HEK293 (cell line): Measurements from ENCODE around the gene TRIM44.

Source experiments
- GLI4 ChIP-seq: fragments of 450-650 bp; formaldehyde crosslinking; IDR thresholded peaks from 2 replicates; pipeline ENCODE4 v1.5.1; 2016; ENCODE audit warnings: missing biosample characterization, missing genetic modification characterization
- KLF9 ChIP-seq: fragments of 450-650 bp; formaldehyde crosslinking; IDR thresholded peaks from 2 replicates; pipeline ENCODE4 v1.5.1; 2016; ENCODE audit warnings: missing biosample characterization, missing genetic modification characterization, low read depth
- RBAK ChIP-seq: fragments of 450-650 bp; formaldehyde crosslinking; IDR thresholded peaks from 2 replicates; pipeline ENCODE4 v1.5.1; 2016; ENCODE audit warnings: missing biosample characterization, missing genetic modification characterization
- REPIN1 ChIP-seq: fragments of 450-650 bp; formaldehyde crosslinking; IDR thresholded peaks from 2 replicates; pipeline ENCODE4 v1.5.1; 2017; ENCODE audit warnings: missing biosample characterization, missing genetic modification characterization, low read depth
- SCRT1 ChIP-seq: fragments of 450-650 bp; formaldehyde crosslinking; IDR thresholded peaks from 2 replicates; pipeline ENCODE4 v1.5.1; 2016; ENCODE audit warnings: missing biosample characterization, missing genetic modification characterization, borderline replicate concordance
- TRIM28 ChIP-seq: IDR thresholded peaks from 2 replicates; pipeline ENCODE4 v1.6.1; 2011; ENCODE audit warnings: low read length, control low read depth, borderline replicate concordance
- ZFP69B ChIP-seq: fragments of 450-650 bp; formaldehyde crosslinking; IDR thresholded peaks from 2 replicates; pipeline ENCODE4 v1.5.1; 2016; ENCODE audit warnings: missing biosample characterization, missing genetic modification characterization
- ZNF10 ChIP-seq: fragments of 450-650 bp; formaldehyde crosslinking; IDR thresholded peaks from 2 replicates; pipeline ENCODE4 v1.5.1; 2017; ENCODE audit warnings: missing biosample characterization, missing genetic modification characterization
- ZNF175 ChIP-seq: fragments of 450-650 bp; formaldehyde crosslinking; IDR thresholded peaks from 2 replicates; pipeline ENCODE4 v1.5.1; 2016; ENCODE audit warnings: missing biosample characterization, missing genetic modification characterization
- ZNF221 ChIP-seq: fragments of 450-650 bp; formaldehyde crosslinking; IDR thresholded peaks from 2 replicates; pipeline ENCODE4 v1.5.1; 2017; ENCODE audit warnings: missing biosample characterization, missing genetic modification characterization, borderline replicate concordance
- ZNF24 ChIP-seq: fragments of 450-650 bp; formaldehyde crosslinking; IDR thresholded peaks from 2 replicates; pipeline ENCODE4 v1.5.1; 2016; ENCODE audit warnings: missing biosample characterization, missing genetic modification characterization
- ZNF302 ChIP-seq: fragments of 450-650 bp; formaldehyde crosslinking; IDR thresholded peaks from 2 replicates; pipeline ENCODE4 v1.5.1; 2016; ENCODE audit warnings: missing biosample characterization, missing genetic modification characterization, low read depth
- ZNF350 ChIP-seq: fragments of 450-650 bp; formaldehyde crosslinking; IDR thresholded peaks from 2 replicates; pipeline ENCODE4 v1.5.0; 2017; ENCODE audit warnings: missing biosample characterization, mild to moderate bottlenecking, missing genetic modification characterization
- ZNF366 ChIP-seq: fragments of 450-650 bp; formaldehyde crosslinking; conservative IDR thresholded peaks from 2 replicates; pipeline ENCODE4 v1.5.1; 2016; ENCODE audit warnings: missing biosample characterization, missing genetic modification characterization
- ZNF473 ChIP-seq: fragments of 450-650 bp; formaldehyde crosslinking; IDR thresholded peaks from 2 replicates; pipeline ENCODE4 v1.5.1; 2017; ENCODE audit warnings: missing biosample characterization, missing genetic modification characterization
- ZNF530 ChIP-seq: fragments of 450-650 bp; formaldehyde crosslinking; IDR thresholded peaks from 2 replicates; pipeline ENCODE4 v1.5.1; 2016; ENCODE audit warnings: low read depth, missing biosample characterization, missing genetic modification characterization
- ZNF549 ChIP-seq: fragments of 450-650 bp; IDR thresholded peaks from 2 replicates; pipeline ENCODE4 v1.5.1; 2018; ENCODE audit warnings: missing biosample characterization, missing genetic modification characterization, mild to moderate bottlenecking, inconsistent platforms, moderate library complexity
- ZNF560 ChIP-seq: fragments of 450-650 bp; formaldehyde crosslinking; IDR thresholded peaks from 2 replicates; pipeline ENCODE4 v1.5.1; 2017; ENCODE audit warnings: missing biosample characterization, missing genetic modification characterization, borderline replicate concordance
- ZNF707 ChIP-seq: fragments of 450-650 bp; formaldehyde crosslinking; IDR thresholded peaks from 2 replicates; pipeline ENCODE4 v1.5.1; 2016; ENCODE audit warnings: missing biosample characterization, missing genetic modification characterization
- ZNF837 ChIP-seq: fragments of 450-650 bp; formaldehyde crosslinking; IDR thresholded peaks from 2 replicates; pipeline ENCODE4 v1.5.1; 2016; ENCODE audit warnings: missing biosample characterization, missing genetic modification characterization
- ZSCAN16 ChIP-seq: fragments of 450-650 bp; formaldehyde crosslinking; IDR thresholded peaks from 2 replicates; pipeline ENCODE4 v1.5.1; 2016; ENCODE audit warnings: missing biosample characterization, missing genetic modification characterization
- TF ChIP-seq, protein P1 (sequence below): fragments of 450-650 bp; formaldehyde crosslinking; IDR thresholded peaks from 2 replicates; pipeline ENCODE4; 2016; ENCODE audit warnings: missing biosample characterization, missing genetic modification characterization
- TF ChIP-seq, protein P2 (sequence below): fragments of 450-650 bp; formaldehyde crosslinking; IDR thresholded peaks from 2 replicates; pipeline ENCODE4 v1.5.1; 2016; ENCODE audit warnings: missing biosample characterization, missing genetic modification characterization
- TF ChIP-seq, protein P3 (sequence below): fragments of 450-650 bp; formaldehyde crosslinking; conservative IDR thresholded peaks from 2 replicates; pipeline ENCODE4 v1.5.1; 2016; ENCODE audit warnings: low read depth, missing biosample characterization, missing genetic modification characterization
- TF ChIP-seq, protein P4 (sequence below): fragments of 450-650 bp; formaldehyde crosslinking; IDR thresholded peaks from 2 replicates; pipeline ENCODE4 v1.5.1; 2016; ENCODE audit warnings: missing biosample characterization, missing genetic modification characterization
- TF ChIP-seq, protein P5 (sequence below): fragments of 450-650 bp; formaldehyde crosslinking; IDR thresholded peaks from 2 replicates; pipeline ENCODE4 v1.5.1; 2017; ENCODE audit warnings: missing biosample characterization, missing genetic modification characterization
- TF ChIP-seq, protein P6 (sequence below): fragments of 450-650 bp; formaldehyde crosslinking; optimal IDR thresholded peaks from 2 replicates; pipeline ENCODE3; 2016; ENCODE audit warnings: missing biosample characterization, mild to moderate bottlenecking, missing genetic modification characterization
- TF ChIP-seq, protein P7 (sequence below): sonication (generic); formaldehyde crosslinking; IDR thresholded peaks from 2 replicates; pipeline ENCODE4 v1.8.1; 2022; ENCODE audit warnings: mild to moderate bottlenecking, moderate library complexity, missing genetic modification reagents

Gene TRIM44

DNA sequence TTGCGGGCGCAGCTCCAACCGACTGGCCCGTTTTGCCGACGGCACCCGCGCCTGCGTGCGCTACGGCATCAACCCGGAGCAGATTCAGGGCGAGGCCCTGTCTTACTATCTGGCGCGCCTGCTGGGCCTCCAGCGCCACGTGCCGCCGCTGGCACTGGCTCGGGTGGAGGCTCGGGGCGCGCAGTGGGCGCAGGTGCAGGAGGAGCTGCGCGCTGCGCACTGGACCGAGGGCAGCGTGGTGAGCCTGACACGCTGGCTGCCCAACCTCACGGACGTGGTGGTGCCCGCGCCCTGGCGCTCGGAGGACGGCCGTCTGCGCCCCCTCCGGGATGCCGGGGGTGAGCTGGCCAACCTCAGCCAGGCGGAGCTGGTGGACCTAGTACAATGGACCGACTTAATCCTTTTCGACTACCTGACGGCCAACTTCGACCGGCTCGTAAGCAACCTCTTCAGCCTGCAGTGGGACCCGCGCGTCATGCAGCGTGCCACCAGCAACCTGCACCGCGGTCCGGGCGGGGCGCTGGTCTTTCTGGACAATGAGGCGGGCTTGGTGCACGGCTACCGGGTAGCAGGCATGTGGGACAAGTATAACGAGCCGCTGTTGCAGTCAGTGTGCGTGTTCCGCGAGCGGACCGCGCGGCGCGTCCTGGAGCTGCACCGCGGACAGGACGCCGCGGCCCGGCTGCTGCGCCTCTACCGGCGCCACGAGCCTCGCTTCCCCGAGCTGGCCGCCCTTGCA lies 43.3 kb upstream of the TRIM44 start (continued):
- TF ChIP-seq, protein P1, sequence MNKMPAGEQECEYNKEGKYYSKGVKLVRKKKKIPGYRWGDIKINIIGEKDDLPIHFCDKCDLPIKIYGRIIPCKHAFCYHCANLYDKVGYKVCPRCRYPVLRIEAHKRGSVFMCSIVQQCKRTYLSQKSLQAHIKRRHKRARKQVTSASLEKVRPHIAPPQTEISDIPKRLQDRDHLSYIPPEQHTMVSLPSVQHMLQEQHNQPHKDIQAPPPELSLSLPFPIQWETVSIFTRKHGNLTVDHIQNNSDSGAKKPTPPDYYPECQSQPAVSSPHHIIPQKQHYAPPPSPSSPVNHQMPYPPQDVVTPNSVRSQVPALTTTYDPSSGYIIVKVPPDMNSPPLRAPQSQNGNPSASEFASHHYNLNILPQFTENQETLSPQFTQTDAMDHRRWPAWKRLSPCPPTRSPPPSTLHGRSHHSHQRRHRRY, result no peak
- no peak for TF ChIP-seq ZNF10 (tag by site-specific recombination)
- no peak for TF ChIP-seq REPIN1
- TF ChIP-seq GLI4 (tag by site-specific recombination), result no peak
- no peak for TF ChIP-seq SCRT1 (tag by site-specific recombination)
- no peak for TF ChIP-seq ZNF175 (tag by site-specific recombination)
- no peak for TF ChIP-seq ZNF366 (tag by site-specific recombination)
- TF ChIP-seq KLF9 (tag by site-specific recombination), result no peak
- TF ChIP-seq TRIM28, result no peak
- TF ChIP-seq ZNF302 (tag by site-specific recombination), result no peak
- TF ChIP-seq, protein P2, sequence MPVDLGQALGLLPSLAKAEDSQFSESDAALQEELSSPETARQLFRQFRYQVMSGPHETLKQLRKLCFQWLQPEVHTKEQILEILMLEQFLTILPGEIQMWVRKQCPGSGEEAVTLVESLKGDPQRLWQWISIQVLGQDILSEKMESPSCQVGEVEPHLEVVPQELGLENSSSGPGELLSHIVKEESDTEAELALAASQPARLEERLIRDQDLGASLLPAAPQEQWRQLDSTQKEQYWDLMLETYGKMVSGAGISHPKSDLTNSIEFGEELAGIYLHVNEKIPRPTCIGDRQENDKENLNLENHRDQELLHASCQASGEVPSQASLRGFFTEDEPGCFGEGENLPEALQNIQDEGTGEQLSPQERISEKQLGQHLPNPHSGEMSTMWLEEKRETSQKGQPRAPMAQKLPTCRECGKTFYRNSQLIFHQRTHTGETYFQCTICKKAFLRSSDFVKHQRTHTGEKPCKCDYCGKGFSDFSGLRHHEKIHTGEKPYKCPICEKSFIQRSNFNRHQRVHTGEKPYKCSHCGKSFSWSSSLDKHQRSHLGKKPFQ (tag by site-specific recombination), result no peak
- TF ChIP-seq ZNF221, result no peak
- TF ChIP-seq ZNF350 (tag by site-specific recombination), result no peak
- TF ChIP-seq, protein P3, sequence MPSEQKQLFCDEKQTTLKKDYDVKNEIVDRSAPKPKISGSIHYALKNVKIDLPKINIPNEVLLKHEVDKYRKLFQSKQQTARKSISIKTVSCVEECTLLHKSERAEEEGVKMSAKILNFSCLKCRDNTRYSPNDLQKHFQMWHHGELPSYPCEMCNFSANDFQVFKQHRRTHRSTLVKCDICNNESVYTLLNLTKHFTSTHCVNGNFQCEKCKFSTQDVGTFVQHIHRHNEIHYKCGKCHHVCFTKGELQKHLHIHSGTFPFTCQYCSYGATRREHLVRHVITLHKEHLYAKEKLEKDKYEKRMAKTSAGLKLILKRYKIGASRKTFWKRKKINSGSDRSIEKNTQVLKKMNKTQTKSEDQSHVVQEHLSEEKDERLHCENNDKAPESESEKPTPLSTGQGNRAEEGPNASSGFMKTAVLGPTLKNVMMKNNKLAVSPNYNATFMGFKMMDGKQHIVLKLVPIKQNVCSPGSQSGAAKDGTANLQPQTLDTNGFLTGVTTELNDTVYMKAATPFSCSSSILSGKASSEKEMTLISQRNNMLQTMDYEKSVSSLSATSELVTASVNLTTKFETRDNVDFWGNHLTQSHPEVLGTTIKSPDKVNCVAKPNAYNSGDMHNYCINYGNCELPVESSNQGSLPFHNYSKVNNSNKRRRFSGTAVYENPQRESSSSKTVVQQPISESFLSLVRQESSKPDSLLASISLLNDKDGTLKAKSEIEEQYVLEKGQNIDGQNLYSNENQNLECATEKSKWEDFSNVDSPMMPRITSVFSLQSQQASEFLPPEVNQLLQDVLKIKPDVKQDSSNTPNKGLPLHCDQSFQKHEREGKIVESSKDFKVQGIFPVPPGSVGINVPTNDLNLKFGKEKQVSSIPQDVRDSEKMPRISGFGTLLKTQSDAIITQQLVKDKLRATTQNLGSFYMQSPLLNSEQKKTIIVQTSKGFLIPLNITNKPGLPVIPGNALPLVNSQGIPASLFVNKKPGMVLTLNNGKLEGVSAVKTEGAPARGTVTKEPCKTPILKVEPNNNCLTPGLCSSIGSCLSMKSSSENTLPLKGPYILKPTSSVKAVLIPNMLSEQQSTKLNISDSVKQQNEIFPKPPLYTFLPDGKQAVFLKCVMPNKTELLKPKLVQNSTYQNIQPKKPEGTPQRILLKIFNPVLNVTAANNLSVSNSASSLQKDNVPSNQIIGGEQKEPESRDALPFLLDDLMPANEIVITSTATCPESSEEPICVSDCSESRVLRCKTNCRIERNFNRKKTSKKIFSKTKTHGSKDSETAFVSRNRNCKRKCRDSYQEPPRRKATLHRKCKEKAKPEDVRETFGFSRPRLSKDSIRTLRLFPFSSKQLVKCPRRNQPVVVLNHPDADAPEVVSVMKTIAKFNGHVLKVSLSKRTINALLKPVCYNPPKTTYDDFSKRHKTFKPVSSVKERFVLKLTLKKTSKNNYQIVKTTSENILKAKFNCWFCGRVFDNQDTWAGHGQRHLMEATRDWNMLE, result no peak
- TF ChIP-seq ZNF707 (tag by site-specific recombination), result no peak
- TF ChIP-seq, protein P4, sequence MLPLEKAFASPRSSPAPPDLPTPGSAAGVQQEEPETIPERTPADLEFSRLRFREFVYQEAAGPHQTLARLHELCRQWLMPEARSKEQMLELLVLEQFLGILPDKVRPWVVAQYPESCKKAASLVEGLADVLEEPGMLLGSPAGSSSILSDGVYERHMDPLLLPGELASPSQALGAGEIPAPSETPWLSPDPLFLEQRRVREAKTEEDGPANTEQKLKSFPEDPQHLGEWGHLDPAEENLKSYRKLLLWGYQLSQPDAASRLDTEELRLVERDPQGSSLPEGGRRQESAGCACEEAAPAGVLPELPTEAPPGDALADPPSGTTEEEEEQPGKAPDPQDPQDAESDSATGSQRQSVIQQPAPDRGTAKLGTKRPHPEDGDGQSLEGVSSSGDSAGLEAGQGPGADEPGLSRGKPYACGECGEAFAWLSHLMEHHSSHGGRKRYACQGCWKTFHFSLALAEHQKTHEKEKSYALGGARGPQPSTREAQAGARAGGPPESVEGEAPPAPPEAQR (tag by site-specific recombination), result no peak
- TF ChIP-seq ZNF549 (tag by site-specific recombination), result no peak
- no peak for TF ChIP-seq ZNF473 (tag by site-specific recombination)
- TF ChIP-seq ZNF24 (tag by site-specific recombination), result no peak
- no peak for TF ChIP-seq RBAK (tag by site-specific recombination)
- TF ChIP-seq ZNF837 (tag by site-specific recombination), result no peak
- TF ChIP-seq, protein P5, sequence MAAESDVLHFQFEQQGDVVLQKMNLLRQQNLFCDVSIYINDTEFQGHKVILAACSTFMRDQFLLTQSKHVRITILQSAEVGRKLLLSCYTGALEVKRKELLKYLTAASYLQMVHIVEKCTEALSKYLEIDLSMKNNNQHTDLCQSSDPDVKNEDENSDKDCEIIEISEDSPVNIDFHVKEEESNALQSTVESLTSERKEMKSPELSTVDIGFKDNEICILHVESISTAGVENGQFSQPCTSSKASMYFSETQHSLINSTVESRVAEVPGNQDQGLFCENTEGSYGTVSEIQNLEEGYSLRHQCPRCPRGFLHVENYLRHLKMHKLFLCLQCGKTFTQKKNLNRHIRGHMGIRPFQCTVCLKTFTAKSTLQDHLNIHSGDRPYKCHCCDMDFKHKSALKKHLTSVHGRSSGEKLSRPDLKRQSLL (tag by site-specific recombination), result peak; percentile 29; the same call in 1 of the 2 replicates
- no peak for TF ChIP-seq ZNF530 (tag by site-specific recombination)
- peak; percentile 25; the same call in 1 of the 2 replicates for TF ChIP-seq ZFP69B (tag by site-specific recombination)
- TF ChIP-seq ZSCAN16 (tag by site-specific recombination), result no peak
- TF ChIP-seq, protein P6, sequence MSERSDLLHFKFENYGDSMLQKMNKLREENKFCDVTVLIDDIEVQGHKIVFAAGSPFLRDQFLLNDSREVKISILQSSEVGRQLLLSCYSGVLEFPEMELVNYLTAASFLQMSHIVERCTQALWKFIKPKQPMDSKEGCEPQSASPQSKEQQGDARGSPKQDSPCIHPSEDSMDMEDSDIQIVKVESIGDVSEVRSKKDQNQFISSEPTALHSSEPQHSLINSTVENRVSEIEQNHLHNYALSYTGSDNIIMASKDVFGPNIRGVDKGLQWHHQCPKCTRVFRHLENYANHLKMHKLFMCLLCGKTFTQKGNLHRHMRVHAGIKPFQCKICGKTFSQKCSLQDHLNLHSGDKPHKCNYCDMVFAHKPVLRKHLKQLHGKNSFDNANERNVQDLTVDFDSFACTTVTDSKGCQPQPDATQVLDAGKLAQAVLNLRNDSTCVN (tag by site-specific recombination), result peak; percentile 84
- TF ChIP-seq, protein P7, sequence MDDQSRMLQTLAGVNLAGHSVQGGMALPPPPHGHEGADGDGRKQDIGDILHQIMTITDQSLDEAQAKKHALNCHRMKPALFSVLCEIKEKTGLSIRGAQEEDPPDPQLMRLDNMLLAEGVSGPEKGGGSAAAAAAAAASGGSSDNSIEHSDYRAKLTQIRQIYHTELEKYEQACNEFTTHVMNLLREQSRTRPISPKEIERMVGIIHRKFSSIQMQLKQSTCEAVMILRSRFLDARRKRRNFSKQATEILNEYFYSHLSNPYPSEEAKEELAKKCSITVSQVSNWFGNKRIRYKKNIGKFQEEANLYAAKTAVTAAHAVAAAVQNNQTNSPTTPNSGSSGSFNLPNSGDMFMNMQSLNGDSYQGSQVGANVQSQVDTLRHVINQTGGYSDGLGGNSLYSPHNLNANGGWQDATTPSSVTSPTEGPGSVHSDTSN (CRISPR knock-in tag), result no peak
- no peak for TF ChIP-seq ZNF560 (tag by site-specific recombination)
